ENCODE measurements around the gene OR2C3. TPM values are rescaled to one million over a fixed set of nuclear protein-coding genes. Genes with fewer than 3 reads are reported as not detected.

Gene OR2C3
- total RNA-seq: under 0.01 TPM in 2 replicates

DNA sequence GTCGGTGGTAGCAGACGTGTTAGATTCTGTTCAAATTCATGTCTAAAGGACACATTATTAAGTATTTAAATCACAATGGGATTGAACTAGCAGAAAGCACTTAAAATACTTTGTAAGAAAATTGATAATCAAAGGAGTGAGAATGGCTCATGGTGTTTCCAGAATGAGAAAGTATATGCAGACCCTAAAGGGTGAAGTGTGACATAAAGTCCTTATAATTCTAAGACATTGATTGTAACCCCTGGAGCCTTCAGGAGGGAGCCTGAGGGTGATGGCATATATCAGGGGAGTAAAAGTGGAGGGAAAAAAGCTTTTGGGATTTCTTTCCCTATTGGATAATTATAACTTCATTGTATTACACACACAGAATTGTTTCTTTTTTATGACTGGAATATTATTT, at the start of gene OR2C3:
Gene OR2C3 (minus strand): TSS at position 101 of the 400 bp plus-strand sequence. CDS start 3,929 bp downstream, outside the sequence.

GRCh38 chr1:247548769-247549182, 12.5 kb upstream of the OR2C3 start, which contains the start of gene GCSAML:
Gene GCSAML (plus strand): TSS chr1:247549134. CDS start chr1:247549192, 58 bp downstream.

Other genes with a start within 250 kb of the OR2C3 start
- 28.9 and 36.8 TPM in 2 replicates for gene ZNF496, start 204.6 kb downstream of the OR2C3 start, total RNA-seq
- 0.16 and 0.24 TPM in 2 replicates for gene NLRP3, start 120.3 kb downstream of the OR2C3 start, total RNA-seq
- gene OR2B11, start 78.3 kb downstream of the OR2C3 start, total RNA-seq: not detected in 2 replicates
- not detected in 2 replicates for gene GCSAML, start 12.7 kb upstream of the OR2C3 start, total RNA-seq
- gene OR2G2, start 51.9 kb upstream of the OR2C3 start, total RNA-seq: not detected in 2 replicates
- gene OR2G3, start 69.1 kb upstream of the OR2C3 start, total RNA-seq: not detected in 2 replicates
- gene OR13G1, start 143.3 kb upstream of the OR2C3 start, total RNA-seq: not detected in 2 replicates
- gene OR6F1, start 180.2 kb upstream of the OR2C3 start, total RNA-seq: not detected in 2 replicates
- 0.49 TPM in 1 of 2 replicates, not detected in the other for gene OR14K1, start 202.2 kb upstream of the OR2C3 start, total RNA-seq
- gene OR14A2, start 211.7 kb upstream of the OR2C3 start, total RNA-seq: not detected in 2 replicates
- not detected in 2 replicates for gene OR1C1, start 224.1 kb upstream of the OR2C3 start, total RNA-seq